RWPE1 (cell line): ENCODE measurements around the gene CACNG8.

Experiments used
- CTCF ChIA-PET: fragments of 350-600 bp; sonication (Branson Sonifier 250); formaldehyde crosslinking; extraction: SDS; loops from one replicate; lab custom pipeline; 2021; lab: Yijun Ruan, JAX
- POLR2A ChIA-PET: fragments of 400-600 bp; formaldehyde crosslinking; extraction: SDS; loops from one replicate; lab custom pipeline; 2020; ENCODE audit warnings: antibody characterized with exemption; ENCODE audit not compliant: low non-redundant PET; lab: Yijun Ruan, JAX
- DNase-seq: peaks from one replicate; pipeline ENCODE4 v3.0.0; 2012; ENCODE audit warnings: low spot score
- H3K27ac ChIP-seq: fragments of 450-650 bp; 2 replicates; pipeline ENCODE4 v1.5.1; 2017
- TF ChIP-seq, protein P1 (sequence below): fragments of 450-650 bp; conservative IDR thresholded peaks from 2 replicates; pipeline ENCODE4 v1.5.1; 2017; ENCODE audit warnings: low read depth, mild to moderate bottlenecking

Gene CACNG8

DNA sequence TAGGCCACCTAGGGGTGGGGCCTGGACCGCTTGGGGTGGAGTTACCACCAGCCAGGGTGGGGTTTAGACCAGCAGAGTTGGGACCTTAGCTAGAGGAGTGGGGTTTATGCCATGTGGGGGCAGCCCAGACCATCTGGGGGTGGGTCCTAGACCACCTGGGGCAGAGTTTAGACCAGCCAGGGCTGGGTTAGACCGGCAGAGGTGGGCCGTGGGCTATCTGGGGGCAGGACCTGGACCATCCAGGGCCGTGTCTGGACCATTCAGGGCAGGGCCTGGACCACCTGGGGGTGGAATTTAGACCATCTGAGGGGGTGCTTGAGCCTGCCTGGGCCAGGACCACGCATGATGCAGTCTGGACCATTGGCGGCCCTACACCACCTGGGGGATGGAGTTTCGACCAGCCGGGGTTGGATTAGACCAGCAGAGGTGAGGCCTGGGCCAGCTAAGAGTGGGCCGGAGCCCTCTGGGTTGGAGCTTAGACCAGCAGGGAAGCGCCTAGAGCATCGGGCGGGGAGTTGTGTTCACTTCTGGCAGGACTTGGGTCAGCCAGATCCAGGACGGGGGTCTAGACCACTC lies 18.7 kb downstream of the CACNG8 start:
- H3K27ac ChIP-seq = peak overlapping the region; percentile 96
- TF ChIP-seq, protein P1, sequence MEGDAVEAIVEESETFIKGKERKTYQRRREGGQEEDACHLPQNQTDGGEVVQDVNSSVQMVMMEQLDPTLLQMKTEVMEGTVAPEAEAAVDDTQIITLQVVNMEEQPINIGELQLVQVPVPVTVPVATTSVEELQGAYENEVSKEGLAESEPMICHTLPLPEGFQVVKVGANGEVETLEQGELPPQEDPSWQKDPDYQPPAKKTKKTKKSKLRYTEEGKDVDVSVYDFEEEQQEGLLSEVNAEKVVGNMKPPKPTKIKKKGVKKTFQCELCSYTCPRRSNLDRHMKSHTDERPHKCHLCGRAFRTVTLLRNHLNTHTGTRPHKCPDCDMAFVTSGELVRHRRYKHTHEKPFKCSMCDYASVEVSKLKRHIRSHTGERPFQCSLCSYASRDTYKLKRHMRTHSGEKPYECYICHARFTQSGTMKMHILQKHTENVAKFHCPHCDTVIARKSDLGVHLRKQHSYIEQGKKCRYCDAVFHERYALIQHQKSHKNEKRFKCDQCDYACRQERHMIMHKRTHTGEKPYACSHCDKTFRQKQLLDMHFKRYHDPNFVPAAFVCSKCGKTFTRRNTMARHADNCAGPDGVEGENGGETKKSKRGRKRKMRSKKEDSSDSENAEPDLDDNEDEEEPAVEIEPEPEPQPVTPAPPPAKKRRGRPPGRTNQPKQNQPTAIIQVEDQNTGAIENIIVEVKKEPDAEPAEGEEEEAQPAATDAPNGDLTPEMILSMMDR = no peak
- no peak for DNase-seq
- ChIA-PET CTCF (interaction anchor here (0.5 kb wide), 1 partner anchor 46 kb away, joined by 4 read pairs; no protein-coding TSS in a partner anchor), POLR2A (no interaction called here)

DNA sequence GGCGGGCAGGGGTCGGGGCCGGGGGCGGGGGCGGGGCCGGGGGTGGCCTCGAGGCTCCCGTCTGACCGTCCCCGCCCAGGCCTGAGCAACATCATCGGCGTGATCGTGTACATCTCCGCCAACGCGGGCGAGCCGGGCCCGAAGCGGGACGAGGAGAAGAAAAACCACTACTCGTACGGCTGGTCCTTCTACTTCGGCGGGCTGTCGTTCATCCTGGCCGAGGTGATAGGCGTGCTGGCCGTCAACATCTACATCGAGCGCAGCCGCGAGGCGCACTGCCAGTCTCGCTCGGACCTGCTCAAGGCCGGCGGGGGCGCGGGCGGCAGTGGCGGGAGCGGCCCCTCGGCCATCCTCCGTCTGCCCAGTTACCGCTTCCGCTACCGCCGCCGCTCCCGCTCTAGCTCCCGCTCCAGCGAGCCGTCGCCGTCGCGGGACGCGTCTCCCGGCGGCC lies 19.3 kb downstream of the CACNG8 start:
- POLR2A ChIA-PET = no interaction called here
- DNase-seq = no peak
- CTCF ChIA-PET = interaction anchor here (0.5 kb wide), 1 partner anchor 46 kb away, joined by 4 read pairs; no protein-coding TSS in a partner anchor
- peak overlapping the region; percentile 96 for H3K27ac ChIP-seq
- TF ChIP-seq, protein P1 = no peak

DNA sequence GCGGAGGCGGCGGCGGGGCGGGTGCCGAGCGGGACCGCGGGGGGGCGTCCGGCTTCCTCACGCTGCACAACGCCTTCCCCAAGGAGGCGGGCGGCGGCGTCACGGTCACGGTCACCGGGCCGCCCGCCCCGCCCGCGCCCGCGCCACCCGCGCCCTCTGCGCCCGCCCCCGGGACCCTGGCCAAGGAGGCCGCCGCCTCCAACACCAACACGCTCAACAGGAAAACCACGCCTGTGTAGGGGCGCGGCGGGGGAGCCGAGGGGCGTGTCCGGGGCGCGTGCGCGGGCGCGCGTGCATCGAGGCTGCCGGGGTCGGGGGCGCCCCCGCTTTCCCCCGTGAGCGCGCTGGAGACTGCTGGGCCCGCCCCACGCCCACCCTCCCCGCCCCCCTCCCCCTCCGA lies 19.9 kb downstream of the CACNG8 start:
- TF ChIP-seq, protein P1 = no peak
- H3K27ac ChIP-seq = peak overlapping the region; percentile 96
- CTCF ChIA-PET = no interaction called here
- POLR2A ChIA-PET = no interaction called here
- DNase-seq = no peak

DNA sequence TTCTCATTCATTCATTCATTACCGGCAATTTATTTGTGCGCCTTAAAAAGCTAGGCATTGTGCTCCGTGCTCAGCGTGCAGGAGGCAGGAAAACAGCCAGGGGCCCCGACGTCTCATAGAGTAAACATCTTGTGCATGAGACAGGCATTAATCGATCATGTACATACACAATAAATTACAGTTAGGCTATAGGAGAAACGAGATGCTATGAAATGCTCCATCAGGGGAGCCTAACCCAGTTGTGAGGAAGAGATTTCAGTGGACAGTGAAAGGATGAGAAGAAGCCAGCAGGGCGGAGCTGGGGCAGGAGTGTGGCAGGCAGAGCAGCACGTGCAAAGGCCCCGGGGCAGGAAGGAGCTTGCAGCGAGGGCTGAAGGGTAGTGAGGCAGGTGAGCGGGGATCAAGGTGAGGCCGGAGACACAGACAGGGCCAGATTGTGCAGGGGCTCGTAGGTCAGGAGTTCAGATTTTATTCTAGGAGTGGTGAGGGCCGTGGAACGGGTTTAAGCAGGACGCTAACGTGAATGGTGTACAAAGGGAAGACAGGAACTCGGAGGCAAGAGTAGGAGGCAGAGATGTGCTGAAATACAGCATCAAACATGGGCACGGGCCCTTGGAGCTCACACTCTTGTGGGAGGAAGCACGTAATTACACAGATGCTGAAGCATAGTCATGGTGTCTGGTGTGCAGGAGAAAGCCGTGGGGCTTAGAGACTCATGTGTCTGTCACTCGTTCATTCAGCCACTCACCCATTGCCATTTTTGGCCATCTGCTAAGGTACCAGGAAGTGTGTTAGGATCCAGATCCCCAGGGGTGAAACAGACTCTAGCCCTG lies 20.9 kb downstream of the CACNG8 start:
- POLR2A ChIA-PET = no interaction called here
- TF ChIP-seq, protein P1 = no peak
- no peak overlapping the region for H3K27ac ChIP-seq
- DNase-seq = no peak
- CTCF ChIA-PET = no interaction called here

DNA sequence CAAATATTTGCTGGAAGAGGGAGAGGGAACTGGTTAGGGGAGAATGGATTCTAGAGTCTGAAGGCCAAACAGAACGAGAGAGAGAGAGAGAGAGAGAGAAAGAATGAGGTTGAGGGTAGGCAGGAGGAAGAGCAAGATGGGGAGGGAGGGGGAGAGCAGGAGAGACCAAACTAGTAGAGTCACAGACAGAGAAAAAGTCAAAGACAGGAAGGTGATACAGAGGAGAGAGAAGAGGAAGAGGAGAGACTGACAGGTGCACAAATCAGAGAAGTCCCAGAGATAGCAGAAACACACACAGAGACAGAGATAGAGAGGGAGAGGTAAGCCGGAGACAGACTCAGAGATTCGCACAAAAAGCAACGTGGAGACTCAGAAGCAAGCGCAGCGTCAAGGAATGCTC lies 23.1 kb downstream of the CACNG8 start:
- TF ChIP-seq, protein P1 = no peak
- no peak for DNase-seq
- CTCF ChIA-PET = no interaction called here
- POLR2A ChIA-PET = no interaction called here
- H3K27ac ChIP-seq = no peak overlapping the region

DNA sequence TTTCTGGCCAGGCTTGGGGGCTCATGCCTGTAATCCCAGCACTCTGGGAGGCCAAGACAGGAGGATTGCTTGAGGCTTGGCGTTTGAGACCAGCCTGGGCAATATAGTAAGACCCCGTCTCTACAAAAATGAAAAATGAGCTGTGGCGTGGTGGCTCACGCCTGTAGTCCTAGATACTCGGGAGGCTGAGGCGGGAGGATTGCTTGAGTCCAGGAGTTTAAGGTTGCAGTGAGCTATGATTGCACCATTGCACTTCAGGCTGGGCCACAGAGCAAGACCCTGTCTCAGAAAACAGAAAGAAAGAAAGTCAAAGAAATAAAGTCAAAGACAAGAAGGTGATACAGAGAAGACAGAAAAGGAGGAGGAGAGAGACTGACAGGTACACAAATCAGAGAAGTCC lies 26.2 kb downstream of the CACNG8 start:
- TF ChIP-seq, protein P1 = no peak
- no peak overlapping the region for H3K27ac ChIP-seq
- POLR2A ChIA-PET = no interaction called here
- CTCF ChIA-PET = interaction anchor here (1.4 kb wide), 1 partner anchor 34 kb away, joined by 3 read pairs; no protein-coding TSS in a partner anchor
- no peak for DNase-seq
